ENCODE measurements around the gene PTHLH.

- TF ChIP-seq CTCF (IDR thresholded peaks at IDR 0.05) (no peak), POLR2A (IDR thresholded peaks at IDR 0.05) (no peak)
These were observed 18.7 kb downstream of the PTHLH start for GRCh38 chr12:27953817-27954216.
